Activated naive CD8-positive, alpha-beta T cell treated with anti-CD3 and anti-CD28 coated beads, Interleukin-2, amount 10 ng/mL, durations not matched to agents 7 days and 5 days (primary cell): Measurements from ENCODE around the gene BAG2. TPM values are rescaled to one million over a fixed set of nuclear protein-coding genes. Genes with fewer than 3 reads are reported as not detected.

ENCODE experiments used
- ATAC-seq: fragments of 150-1000 bp; cut with Tn5 transposase; one replicate; pipeline ENCODE4 v1.10.0; 2021; ENCODE audit warnings: low read depth, moderate library complexity
- POLR2A ChIA-PET: fragments of 350-600 bp; sonication (Branson Sonifier 250); formaldehyde crosslinking; loops from one replicate; lab custom pipeline; 2021; ENCODE audit warnings: antibody characterized with exemption; lab: Charles Lee
- DNase-seq: peaks from one replicate; pipeline ENCODE4 v3.0.0; 2021
- H3K27ac Mint-ChIP-seq: one replicate; pipeline ENCODE4 v1.8.0; 2022; ENCODE audit warnings: mild to moderate bottlenecking, mixed read lengths
- H3K27me3 Mint-ChIP-seq: one replicate; pipeline ENCODE4 v1.8.0; 2022; ENCODE audit warnings: mild to moderate bottlenecking, moderate library complexity, mixed read lengths
- H3K36me3 Mint-ChIP-seq: one replicate; pipeline ENCODE4 v1.8.0; 2021; ENCODE audit warnings: mild to moderate bottlenecking, mixed read lengths
- H3K4me1 Mint-ChIP-seq: one replicate; pipeline ENCODE4 v1.8.0; 2021; ENCODE audit warnings: mixed read lengths
- H3K4me3 Mint-ChIP-seq: one replicate; pipeline ENCODE4 v1.8.0; 2022; ENCODE audit warnings: mild to moderate bottlenecking, moderate library complexity, mixed read lengths
- H3K9me3 Mint-ChIP-seq: one replicate; pipeline ENCODE4 v1.8.0; 2021; ENCODE audit warnings: mixed read lengths
- total RNA-seq, 2 experiments: library from RNA; stranded (reverse); gene quantifications; one replicate each; pipeline ENCODE4 v1.2.3, GENCODE V29; 2021

Gene BAG2
- total RNA-seq, 2 experiments from 2014 or later: 7.3 to 7.6 TPM

DNA sequence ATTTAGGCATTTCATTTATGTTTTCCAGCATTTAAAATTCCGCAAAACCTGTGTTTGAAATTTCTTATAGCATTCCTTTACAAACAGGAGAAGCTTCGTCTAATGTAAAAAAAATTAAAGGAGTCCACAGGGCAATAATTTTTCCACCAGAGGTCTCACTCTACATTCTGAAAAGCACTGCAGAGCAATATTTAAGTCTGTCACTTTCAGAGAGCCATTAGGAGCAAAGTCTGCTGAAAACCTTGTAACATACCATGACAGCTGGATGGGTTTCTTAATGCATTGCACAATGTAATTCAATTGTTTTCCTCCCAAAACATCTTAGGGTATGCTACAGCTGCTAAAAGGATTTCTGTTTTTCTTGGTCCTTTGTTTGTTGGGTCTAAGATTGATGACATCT is 18.0 kb downstream of the BAG2 start:
- Mint-ChIP-seq H3K27ac (no peak overlapping the region), H3K36me3 (peaks cover 24% of the 10 kb centered on the region), H3K4me3 (no peak overlapping the region), H3K9me3 (no peaks in the 10 kb centered on the region), H3K4me1 (no peaks in the 10 kb centered on the region), H3K27me3 (no peaks in the 10 kb centered on the region)
- no peak for DNase-seq
- ATAC-seq: no peak
- POLR2A ChIA-PET: interaction anchor here (1.6 kb wide), 1 partner anchor 18 kb away, joined by 3 read pairs; the partner anchor contains the start of gene BAG2

DNA sequence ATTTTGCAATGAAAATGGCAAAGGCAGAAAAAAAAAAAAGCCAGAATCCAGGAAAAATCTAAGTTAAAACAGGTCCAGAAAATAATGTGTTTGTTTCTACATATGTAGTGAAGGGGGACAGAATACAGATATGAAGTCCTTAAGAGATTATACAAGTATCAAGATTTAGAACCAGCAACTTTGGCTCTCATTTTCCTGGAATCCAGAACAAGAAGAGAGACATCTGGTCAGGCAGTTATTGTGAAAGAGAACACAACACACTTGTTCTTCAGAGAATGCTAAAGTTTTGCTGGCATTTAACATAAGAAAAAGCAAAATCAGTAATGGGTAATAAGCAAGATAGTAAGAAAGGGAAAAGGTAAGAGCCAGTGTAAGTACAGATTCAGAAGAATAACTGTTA is 21.1 kb downstream of the BAG2 start:
- POLR2A ChIA-PET: no interaction called here
- DNase-seq (no peak), ATAC-seq (no peak)
- peaks cover 20% of the 10 kb centered on the region for H3K36me3 Mint-ChIP-seq
- H3K9me3 Mint-ChIP-seq: no peaks in the 10 kb centered on the region
- no peak overlapping the region for H3K27ac Mint-ChIP-seq
- H3K4me1 Mint-ChIP-seq: no peaks in the 10 kb centered on the region
- H3K4me3 Mint-ChIP-seq: no peak overlapping the region
- no peaks in the 10 kb centered on the region for H3K27me3 Mint-ChIP-seq

DNA sequence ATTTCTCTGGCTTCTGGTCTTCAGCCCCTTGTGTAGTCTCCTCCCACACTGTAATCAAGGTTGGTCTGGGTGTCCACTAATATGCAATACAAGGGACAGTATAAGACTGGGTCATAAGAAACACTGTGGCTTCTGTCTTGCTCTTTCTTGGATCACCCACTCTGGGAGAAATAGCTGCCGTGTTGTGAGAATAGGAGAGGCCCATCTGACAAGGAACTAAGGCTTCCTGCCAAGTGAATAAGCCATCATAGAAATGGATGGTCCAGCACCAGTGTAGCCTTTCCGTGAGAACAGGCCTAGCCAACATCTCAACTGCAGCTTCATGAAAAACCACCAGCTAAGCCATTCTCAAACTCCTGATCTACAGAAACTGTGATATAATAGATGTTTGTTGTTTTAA is 23.3 kb downstream of the BAG2 start:
- Mint-ChIP-seq H3K36me3 (peaks cover 16% of the 10 kb centered on the region), H3K4me1 (no peaks in the 10 kb centered on the region), H3K9me3 (no peaks in the 10 kb centered on the region), H3K4me3 (no peak overlapping the region), H3K27me3 (no peaks in the 10 kb centered on the region), H3K27ac (no peak overlapping the region)
- no peak for DNase-seq
- POLR2A ChIA-PET: no interaction called here
- ATAC-seq: no peak

DNA sequence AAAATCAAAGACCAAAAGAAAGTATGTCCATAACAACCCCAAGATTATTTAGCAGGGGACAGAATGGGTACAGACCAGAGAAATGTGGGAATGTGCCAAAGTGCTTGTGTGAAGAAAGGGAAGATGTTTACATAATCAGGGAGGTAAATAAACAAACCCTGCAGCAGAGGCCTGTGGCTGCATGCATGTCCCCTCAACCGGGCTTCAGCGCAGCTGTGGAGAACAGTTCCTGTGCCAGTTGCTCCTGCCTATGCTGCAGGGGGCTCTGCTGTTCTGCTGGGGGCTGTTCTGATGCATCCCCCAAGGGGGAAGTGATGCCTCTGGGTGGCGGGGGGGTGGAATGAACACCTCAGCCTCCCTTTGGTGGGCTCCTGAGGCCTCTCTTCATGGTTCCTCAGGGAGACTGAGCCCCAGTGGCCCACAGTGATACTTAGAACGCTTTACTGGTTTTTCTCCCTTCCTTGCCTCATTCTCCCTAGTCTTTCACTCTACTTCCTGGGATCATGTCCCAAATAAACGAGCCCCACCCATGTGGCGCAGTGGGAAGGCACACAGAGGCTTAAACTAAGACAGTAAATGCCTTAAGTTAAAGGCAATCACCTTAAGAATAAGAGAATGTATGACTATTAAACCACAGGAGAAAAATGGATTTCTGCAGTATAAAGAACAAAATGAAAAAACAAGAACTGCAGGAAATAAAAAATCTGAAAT is 27.0 kb downstream of the BAG2 start:
- ATAC-seq (no peak), DNase-seq (no peak)
- Mint-ChIP-seq H3K36me3 (peaks cover 5% of the 10 kb centered on the region), H3K9me3 (no peaks in the 10 kb centered on the region), H3K27ac (no peak overlapping the region), H3K27me3 (peaks cover 3% of the 10 kb centered on the region), H3K4me1 (no peaks in the 10 kb centered on the region), H3K4me3 (no peak overlapping the region)
- POLR2A ChIA-PET: no interaction called here

DNA sequence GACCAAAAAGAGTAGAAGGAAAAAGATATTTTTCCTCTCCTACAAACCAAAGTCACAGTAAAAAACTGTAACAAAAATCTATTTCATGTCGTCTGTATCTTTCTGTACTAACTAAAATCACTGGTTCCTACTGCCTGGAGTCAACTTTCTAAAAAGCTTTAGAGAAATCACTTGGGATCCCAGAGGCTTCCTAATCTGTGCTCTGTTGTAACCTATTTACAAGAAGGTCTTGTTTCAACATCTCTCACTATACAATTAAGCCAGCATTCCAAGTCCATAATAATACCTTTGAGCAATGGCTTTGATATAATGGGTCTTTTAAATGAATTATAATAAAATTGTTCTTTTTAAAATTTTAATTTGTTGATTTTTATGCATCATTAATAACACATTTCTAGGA is 29.6 kb downstream of the BAG2 start:
- Mint-ChIP-seq H3K36me3 (no peaks in the 10 kb centered on the region), H3K9me3 (no peaks in the 10 kb centered on the region), H3K4me3 (no peak overlapping the region), H3K4me1 (no peaks in the 10 kb centered on the region), H3K27me3 (peaks cover 5% of the 10 kb centered on the region), H3K27ac (no peak overlapping the region)
- ATAC-seq (no peak), DNase-seq (no peak)
- POLR2A ChIA-PET: no interaction called here

DNA sequence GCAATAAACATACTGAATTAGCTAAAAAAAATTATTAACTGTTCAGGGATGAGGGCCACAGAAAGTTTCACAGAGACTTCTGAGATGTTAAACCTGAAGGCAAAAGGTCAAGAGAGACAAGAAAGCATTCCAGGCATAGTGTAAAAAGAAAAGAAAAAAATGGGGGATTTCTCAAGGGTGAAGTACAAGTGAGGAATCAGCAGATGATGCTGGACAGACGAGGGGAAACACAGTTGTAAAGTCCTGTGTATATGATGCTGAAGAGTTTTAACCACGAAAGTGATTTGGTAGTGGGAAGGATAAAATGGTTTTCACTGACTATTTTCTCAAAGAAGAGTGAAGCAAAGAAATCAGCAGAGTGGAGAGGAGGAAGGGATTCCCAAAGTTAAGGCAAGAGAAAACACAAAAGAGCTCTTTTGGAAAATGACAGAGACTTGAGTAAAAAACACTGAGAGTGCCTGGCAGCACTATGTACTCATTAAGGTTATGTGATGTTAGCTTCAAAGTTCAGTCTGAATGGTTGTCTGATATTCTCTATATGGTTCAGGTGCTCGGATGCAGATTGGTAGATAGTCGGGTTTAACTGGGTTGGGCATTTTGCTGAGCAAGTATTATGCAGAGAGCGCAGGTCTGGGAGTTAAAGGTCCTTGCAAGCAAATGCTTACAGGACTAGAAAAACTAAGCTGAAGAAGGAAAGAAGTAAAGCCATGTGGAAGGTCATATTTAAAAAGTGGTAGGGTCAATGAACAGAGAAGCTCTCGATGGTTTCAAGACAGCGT is 33.6 kb downstream of the BAG2 start:
- DNase-seq (no peak), ATAC-seq (no peak)
- Mint-ChIP-seq H3K27me3 (peaks cover 5% of the 10 kb centered on the region), H3K36me3 (no peaks in the 10 kb centered on the region), H3K4me3 (no peak overlapping the region), H3K9me3 (no peaks in the 10 kb centered on the region), H3K27ac (no peak overlapping the region), H3K4me1 (no peaks in the 10 kb centered on the region)
- POLR2A ChIA-PET: no interaction called here

DNA sequence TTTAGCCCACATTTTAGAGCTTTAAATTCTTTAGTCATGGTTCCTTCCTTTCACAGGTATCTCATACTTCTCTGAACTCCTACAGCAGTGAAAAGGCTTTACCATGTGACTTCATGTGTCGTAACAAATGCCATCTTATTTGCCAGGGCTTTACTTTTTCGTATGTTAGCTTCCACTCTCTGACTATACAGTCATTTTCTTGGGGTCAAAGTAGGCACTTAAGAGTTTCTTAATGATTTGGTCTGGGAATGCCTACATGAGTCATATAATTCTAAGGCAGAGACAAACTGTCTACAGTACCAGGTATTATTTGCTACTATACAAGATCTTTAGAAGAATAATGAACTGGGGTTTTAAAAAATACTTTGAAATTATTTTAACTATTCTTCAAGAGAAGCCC is 35.0 kb downstream of the BAG2 start:
- no peak for ATAC-seq
- no peak for DNase-seq
- no peaks in the 10 kb centered on the region for H3K36me3 Mint-ChIP-seq
- H3K4me1 Mint-ChIP-seq: peaks cover 3% of the 10 kb centered on the region
- peaks cover 3% of the 10 kb centered on the region for H3K27me3 Mint-ChIP-seq
- POLR2A ChIA-PET: no interaction called here
- H3K4me3 Mint-ChIP-seq: no peak overlapping the region
- no peaks in the 10 kb centered on the region for H3K9me3 Mint-ChIP-seq
- H3K27ac Mint-ChIP-seq: no peak overlapping the region

DNA sequence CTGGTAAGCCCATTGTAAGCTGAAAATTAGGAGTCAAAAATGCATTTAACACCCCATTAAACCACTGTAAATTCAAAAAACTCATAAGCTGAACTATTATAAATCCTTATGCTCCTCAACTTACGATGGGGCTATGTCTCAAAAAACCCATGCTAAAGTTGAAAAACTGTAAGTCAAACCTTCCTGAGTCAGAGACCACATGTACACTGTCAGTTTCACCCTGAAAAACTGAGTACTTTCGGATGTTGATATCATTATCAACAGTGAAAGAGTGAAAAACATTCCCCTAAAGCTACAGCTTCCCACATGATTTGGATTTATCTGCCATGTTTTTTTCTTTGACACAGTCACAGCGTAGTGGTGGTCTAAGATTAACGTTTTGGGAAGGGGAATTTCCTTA is 35.7 kb downstream of the BAG2 start:
- Mint-ChIP-seq H3K4me1 (peaks cover 3% of the 10 kb centered on the region), H3K36me3 (no peaks in the 10 kb centered on the region)
- no peak for ATAC-seq

DNA sequence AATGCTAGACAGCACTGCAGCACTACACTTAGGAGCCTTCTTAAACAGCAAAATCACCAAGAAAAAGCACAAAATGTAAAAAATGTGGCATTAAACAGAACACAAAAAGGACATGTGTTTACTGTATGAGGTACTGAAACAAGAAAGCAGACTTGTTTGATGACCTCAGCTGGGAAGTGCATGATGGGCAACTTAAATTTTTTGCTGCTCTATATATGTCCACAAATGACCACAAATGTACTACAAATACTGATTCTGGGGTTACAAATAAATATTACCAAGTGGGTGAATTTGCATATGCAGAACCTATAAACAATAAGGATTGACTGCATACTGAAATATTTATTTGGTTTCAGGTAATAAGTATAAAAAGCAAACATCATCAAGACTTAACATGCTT is 36.9 kb downstream of the BAG2 start:
- H3K4me1 Mint-ChIP-seq: peaks cover 3% of the 10 kb centered on the region
- POLR2A ChIA-PET: no interaction called here
- peaks cover 3% of the 10 kb centered on the region for H3K27me3 Mint-ChIP-seq
- no peak overlapping the region for H3K4me3 Mint-ChIP-seq
- ATAC-seq: no peak
- no peak for DNase-seq
- H3K36me3 Mint-ChIP-seq: no peaks in the 10 kb centered on the region
- H3K9me3 Mint-ChIP-seq: peaks cover 1% of the 10 kb centered on the region
- H3K27ac Mint-ChIP-seq: no peak overlapping the region

More for the DNA sequence above, 35.7 kb downstream of the BAG2 start:
- Mint-ChIP-seq H3K4me3 (no peak overlapping the region), H3K27ac (no peak overlapping the region), H3K9me3 (no peaks in the 10 kb centered on the region), H3K27me3 (peaks cover 3% of the 10 kb centered on the region)
- DNase-seq: no peak
- POLR2A ChIA-PET: no interaction called here

DNA sequence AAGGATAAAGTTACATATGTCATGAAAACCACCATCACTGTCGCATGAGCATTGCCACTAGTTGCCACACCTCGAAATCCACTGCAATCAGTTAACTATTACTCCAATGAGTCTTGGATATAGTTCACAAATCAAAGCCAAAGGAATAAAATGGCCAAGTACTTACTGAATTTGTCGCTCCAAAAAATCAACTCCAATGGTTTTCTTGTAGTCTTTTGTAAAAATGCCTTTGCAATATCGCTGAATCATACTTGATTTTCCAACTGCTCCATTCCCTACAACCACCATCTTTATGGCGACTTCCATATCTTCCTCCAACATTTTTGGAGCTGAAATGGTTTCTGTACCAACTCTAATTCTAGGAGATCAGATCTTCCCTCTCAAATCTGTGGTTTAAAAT is 37.9 kb downstream of the BAG2 start:
- peaks cover 3% of the 10 kb centered on the region for H3K36me3 Mint-ChIP-seq
- POLR2A ChIA-PET: no interaction called here
- no peak overlapping the region for H3K4me3 Mint-ChIP-seq

DNA sequence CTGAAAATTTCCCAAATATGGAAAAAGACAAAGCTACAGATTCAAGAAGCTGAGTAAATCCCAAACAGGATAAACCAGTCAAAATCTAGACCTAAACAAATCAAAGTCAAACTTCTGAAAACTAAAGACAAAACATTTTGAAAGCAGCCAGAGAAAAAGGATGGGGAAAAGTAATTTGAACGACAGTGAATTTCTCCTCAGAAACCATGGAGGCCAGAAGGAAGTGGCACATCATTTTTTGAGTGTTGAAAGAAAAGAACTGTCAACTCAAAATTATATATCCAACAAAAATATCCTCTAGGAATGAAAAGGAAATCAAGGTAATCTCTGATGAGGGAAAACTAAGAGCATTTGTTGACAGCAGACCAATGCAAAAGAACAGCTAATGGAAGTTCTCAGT is 43.1 kb downstream of the BAG2 start:
- peaks cover 20% of the 10 kb centered on the region for H3K27me3 Mint-ChIP-seq
- H3K9me3 Mint-ChIP-seq: peaks cover 2% of the 10 kb centered on the region
- H3K36me3 Mint-ChIP-seq: peaks cover 7% of the 10 kb centered on the region
- DNase-seq (no peak), ATAC-seq (no peak)
- H3K4me1 Mint-ChIP-seq: peaks cover 12% of the 10 kb centered on the region
- no peak overlapping the region for H3K27ac Mint-ChIP-seq
- POLR2A ChIA-PET: no interaction called here
- no peak overlapping the region for H3K4me3 Mint-ChIP-seq

More for the DNA sequence above, 37.9 kb downstream of the BAG2 start:
- ATAC-seq (no peak), DNase-seq (no peak)
- Mint-ChIP-seq H3K27ac (no peak overlapping the region), H3K9me3 (peaks cover 2% of the 10 kb centered on the region), H3K27me3 (peaks cover 3% of the 10 kb centered on the region), H3K4me1 (peaks cover 10% of the 10 kb centered on the region)

DNA sequence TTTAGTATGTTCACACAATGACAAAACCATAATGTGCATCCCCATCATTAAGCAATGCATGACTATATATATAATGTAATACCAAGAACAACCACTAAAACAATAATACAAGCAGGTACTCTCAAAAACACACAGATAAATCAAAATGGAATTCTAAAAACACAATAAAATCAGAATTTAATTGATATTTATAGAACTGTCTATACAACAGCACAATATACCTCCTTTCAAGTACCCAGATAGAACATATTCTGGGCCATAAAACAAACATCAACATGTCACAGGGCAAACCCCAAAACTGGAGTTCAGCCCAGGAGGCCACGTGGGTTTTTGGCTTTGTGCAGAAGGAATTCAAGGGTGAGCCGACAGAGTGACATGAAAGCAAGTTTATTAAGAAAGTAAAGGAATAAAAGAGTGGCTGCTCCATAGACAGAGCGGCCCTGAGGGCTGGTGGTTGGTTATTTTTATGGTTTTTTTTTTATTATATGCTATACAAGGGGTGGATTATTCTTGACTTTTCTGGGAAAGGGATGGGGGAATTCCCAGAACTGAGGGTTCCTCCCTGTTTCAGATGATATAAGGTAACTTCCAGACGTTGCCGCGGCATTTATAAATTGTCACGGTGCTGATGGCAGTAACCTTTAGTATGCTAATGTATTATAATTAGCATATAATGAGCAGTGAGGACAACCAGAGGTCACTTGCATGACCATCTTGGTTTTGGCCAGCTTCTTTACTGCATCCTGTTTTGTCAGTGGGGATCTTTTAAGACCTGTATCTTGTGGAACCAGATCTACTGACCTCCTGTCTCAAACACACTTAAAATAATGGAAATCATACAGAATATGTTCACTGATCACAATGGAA is 44.3 kb downstream of the BAG2 start:
- peaks cover 2% of the 10 kb centered on the region for H3K9me3 Mint-ChIP-seq
- ATAC-seq (no peak), DNase-seq (no peak)
- no peak overlapping the region for H3K4me3 Mint-ChIP-seq
- no peak overlapping the region for H3K27ac Mint-ChIP-seq
- H3K36me3 Mint-ChIP-seq: peaks cover 7% of the 10 kb centered on the region
- peaks cover 14% of the 10 kb centered on the region for H3K4me1 Mint-ChIP-seq
- POLR2A ChIA-PET: no interaction called here
- H3K27me3 Mint-ChIP-seq: peaks cover 24% of the 10 kb centered on the region

DNA sequence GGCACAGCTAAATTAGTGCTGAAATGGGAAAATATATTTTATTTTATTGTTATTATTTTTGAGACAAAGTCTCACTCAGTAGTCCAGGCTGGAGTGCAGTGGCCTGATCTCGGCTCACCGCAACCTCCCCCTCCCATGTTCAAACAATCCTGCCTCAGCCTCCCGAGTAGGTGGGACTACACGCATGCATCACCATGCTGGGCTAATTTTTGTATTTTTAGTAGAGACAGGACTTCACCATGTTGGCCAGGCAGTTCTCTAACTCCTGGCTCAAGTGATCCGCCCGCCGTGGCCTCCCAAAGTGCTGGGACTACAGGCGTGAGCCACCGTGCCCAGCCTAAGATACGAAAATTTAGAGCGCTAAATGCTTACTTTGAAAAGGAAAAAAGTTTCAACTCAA is 45.1 kb downstream of the BAG2 start:
- no peak overlapping the region for H3K27ac Mint-ChIP-seq
- peaks cover 24% of the 10 kb centered on the region for H3K27me3 Mint-ChIP-seq
- H3K9me3 Mint-ChIP-seq: peaks cover 2% of the 10 kb centered on the region
- no peak overlapping the region for H3K4me3 Mint-ChIP-seq
- POLR2A ChIA-PET: no interaction called here
- H3K4me1 Mint-ChIP-seq: peaks cover 11% of the 10 kb centered on the region
- peaks cover 8% of the 10 kb centered on the region for H3K36me3 Mint-ChIP-seq
- no peak for DNase-seq
- no peak for ATAC-seq
